Lower lobe of right lung (tissue), 2 donors: ENCODE results near the gene PRIM1. TPM values are rescaled to one million over a fixed set of nuclear protein-coding genes. Genes with fewer than 3 reads are reported as not detected.

Experiments used
- ATAC-seq, 2 donors: fragments of 200-7000 bp; cut with Tn5 transposase; one replicate each; pipeline ENCODE4 v1.9.1; 2020 to 2022; ENCODE audit warnings: mild to moderate bottlenecking in 2 of 2, moderate library complexity in 2 of 2
- DNase-seq: peaks from one replicate; pipeline ENCODE4 v3.0.0-alpha.2; 2020
- H3K27ac ChIP-seq: fragments of 200-600 bp; one replicate; pipeline ENCODE4 v1.8.0; 2022
- H3K27me3 ChIP-seq: fragments of 200-600 bp; one replicate; pipeline ENCODE4 v1.8.0; 2022; ENCODE audit warnings: low read depth
- H3K36me3 ChIP-seq: fragments of 200-600 bp; one replicate; pipeline ENCODE4 v1.8.0; 2022; ENCODE audit warnings: mild to moderate bottlenecking
- H3K4me1 ChIP-seq: fragments of 200-600 bp; one replicate; pipeline ENCODE4 v1.8.0; 2022
- H3K4me3 ChIP-seq: fragments of 200-600 bp; one replicate; pipeline ENCODE4 v1.8.0; 2022; ENCODE audit warnings: mild to moderate bottlenecking
- H3K9me3 ChIP-seq: fragments of 200-600 bp; one replicate; pipeline ENCODE4 v1.8.0; 2022
- intact Hi-C: fragments of 100-400 bp; cut with DNase I; formaldehyde crosslinking; loops from one replicate; pipeline ENCODE4 v1.11.0; 2022
- total RNA-seq: library from RNA; stranded (reverse); fragmentation: NEBNext Ultra II Directional; extraction: Animal tissue kit (Norgen Biotek cat#: 25700); gene quantifications from one replicate; pipeline ENCODE4 v1.2.1, GENCODE V29; 2021
- TF ChIP-seq, protein P1 (sequence below): fragments of 200-600 bp; IDR thresholded peaks from one replicate; pipeline ENCODE4 v1.8.0; 2022; ENCODE audit warnings: antibody characterized with exemption, mild to moderate bottlenecking
- donor health status: DM: no; HTN: yes; CAD: no; lungs with severe emphysema.

Gene PRIM1
- total RNA-seq, 1 donor from 2014 or later, result 7.7 TPM

DNA sequence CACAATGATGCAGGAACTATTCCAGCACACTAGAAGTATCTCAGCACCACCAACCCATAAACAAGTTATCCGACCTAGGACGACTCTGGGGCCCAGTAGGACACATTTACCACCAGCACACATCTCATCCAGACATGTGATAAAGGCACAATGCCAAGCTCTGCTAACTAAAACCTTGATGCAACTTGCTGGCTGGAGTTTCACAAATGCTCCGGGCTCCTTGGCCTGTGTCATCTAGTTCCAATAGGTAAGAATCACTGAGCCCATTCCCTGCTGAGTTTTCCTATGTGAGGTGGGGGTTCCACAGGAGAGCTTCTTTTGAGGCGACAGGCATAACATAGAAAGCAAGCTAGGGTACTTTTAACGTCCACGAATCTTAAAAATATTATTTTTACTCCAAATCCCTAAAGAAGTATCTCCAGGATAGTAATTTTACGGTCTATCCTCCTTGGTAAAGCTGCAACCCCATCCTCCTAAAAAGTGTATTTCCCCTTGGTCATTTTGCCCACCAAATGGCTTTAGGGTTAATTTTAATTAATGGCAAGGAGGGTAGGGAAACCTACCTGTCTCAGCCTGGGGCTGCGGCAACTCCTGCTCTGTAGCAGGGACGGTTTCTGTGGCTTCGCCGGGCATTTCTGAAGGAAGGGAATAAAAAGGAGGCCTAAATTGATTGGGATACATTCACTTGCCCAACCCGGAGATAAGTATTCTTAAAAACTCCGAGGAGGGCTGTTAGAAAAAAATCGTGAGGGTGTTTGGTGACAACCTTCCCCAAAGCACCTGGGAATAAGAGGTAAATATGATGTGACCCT is 28.0 kb downstream of the PRIM1 start:
- Histone ChIP-seq H3K27me3 (no peaks in the 10 kb centered on the region), H3K4me3 (peak overlapping the region; percentile 87), H3K4me1 (peaks cover 57% of the 10 kb centered on the region), H3K9me3 (no peaks in the 10 kb centered on the region), H3K27ac (peak overlapping the region; percentile 92), H3K36me3 (peaks cover 34% of the 10 kb centered on the region)
- intact Hi-C loops, result no loop called here
- DNase-seq (no peak), ATAC-seq (peak in 1 of 2 donors; percentile 8)
- TF ChIP-seq, protein P1, sequence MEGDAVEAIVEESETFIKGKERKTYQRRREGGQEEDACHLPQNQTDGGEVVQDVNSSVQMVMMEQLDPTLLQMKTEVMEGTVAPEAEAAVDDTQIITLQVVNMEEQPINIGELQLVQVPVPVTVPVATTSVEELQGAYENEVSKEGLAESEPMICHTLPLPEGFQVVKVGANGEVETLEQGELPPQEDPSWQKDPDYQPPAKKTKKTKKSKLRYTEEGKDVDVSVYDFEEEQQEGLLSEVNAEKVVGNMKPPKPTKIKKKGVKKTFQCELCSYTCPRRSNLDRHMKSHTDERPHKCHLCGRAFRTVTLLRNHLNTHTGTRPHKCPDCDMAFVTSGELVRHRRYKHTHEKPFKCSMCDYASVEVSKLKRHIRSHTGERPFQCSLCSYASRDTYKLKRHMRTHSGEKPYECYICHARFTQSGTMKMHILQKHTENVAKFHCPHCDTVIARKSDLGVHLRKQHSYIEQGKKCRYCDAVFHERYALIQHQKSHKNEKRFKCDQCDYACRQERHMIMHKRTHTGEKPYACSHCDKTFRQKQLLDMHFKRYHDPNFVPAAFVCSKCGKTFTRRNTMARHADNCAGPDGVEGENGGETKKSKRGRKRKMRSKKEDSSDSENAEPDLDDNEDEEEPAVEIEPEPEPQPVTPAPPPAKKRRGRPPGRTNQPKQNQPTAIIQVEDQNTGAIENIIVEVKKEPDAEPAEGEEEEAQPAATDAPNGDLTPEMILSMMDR, result no peak

DNA sequence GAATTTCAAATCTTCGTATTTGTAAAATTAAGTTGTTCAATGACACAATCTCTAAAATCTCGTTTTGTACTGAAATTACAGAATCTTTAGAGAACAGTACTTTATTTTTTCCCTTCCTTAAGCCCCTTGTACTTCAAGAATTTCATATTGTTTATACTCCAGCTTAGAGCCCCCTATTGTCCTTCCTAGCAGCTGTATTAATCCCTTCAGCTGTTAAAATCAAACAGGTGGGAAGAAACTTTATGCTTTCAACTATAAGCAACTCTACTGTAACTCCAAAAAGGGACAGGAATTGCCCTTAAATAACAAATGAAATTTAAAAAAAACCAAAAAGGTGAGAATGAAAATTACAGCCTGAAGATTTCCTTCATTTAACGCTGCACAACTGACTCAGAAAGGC is 28.8 kb downstream of the PRIM1 start:
- ATAC-seq, result no peak
- Histone ChIP-seq H3K4me1 (peaks cover 60% of the 10 kb centered on the region), H3K27ac (no peak overlapping the region), H3K4me3 (peak overlapping the region; percentile 87), H3K27me3 (no peaks in the 10 kb centered on the region), H3K36me3 (peaks cover 34% of the 10 kb centered on the region), H3K9me3 (no peaks in the 10 kb centered on the region)
- TF ChIP-seq, protein P1, result no peak
- DNase-seq, result no peak
- intact Hi-C loops, result no loop called here

DNA sequence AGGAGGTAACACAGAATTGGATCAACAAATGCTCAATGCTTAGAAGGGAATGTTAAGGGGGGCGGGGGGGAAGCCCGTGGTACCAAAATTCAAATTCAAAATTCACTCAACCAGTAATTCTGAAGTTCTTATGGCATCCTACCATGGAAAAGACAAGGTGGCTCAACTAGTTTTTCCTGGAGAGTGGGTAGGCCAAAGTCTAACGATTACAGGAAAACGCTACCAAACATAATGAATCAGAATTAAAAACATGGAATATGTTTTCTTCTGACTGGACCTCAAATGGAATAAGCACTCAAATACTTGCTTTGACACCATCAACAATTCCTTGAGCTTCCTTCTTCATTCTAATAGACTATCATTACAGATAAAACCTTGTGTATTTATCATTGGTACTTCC is 29.3 kb downstream of the PRIM1 start:
- H3K27me3 ChIP-seq, result no peaks in the 10 kb centered on the region
- intact Hi-C loops, result no loop called here
- DNase-seq (no peak), ATAC-seq (no peak)
- H3K36me3 ChIP-seq, result peaks cover 34% of the 10 kb centered on the region
- peak overlapping the region; percentile 87 for H3K4me3 ChIP-seq
- H3K27ac ChIP-seq, result no peak overlapping the region
- H3K4me1 ChIP-seq, result peaks cover 60% of the 10 kb centered on the region
- H3K9me3 ChIP-seq, result no peaks in the 10 kb centered on the region
- TF ChIP-seq, protein P1, result no peak

DNA sequence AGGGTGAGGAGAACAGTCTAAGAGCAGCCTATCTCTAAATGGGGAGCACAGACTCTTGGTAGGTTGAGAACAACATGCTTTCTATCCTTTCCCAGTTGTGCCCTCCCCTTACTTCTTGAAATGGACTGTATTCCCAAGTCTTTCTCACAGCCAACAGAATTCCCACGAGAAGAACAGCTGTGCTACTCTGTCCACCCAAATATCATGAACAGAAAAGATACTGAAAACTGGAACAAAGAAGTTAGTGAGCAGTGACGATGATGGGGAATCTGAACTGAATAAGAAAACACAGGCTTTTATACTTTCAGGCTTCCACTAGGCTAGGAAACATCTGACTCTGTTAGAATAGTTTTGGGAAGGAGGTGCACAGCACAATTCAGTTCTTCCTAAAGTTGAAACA is 30.4 kb downstream of the PRIM1 start:
- no peak for DNase-seq
- intact Hi-C loops, result no loop called here

DNA sequence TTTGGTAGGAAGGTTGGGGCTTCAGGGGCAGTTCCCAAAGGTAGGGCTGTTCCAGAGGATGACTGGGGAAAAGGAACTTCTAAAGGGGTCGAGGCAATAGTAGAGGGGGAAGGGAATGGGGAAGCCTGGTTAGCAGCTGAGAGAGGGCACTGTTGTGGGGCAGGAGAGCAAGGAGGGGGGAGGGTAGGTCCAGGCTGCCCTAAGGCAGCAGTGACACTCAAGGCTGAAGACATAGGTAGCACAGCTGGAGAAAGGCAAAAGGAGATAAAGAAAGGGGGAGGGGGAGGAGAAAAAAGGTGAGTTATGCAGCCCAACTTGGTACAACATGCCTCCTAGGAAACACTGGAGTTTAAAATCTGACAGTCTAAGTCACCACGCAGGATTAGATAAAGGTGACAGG is 30.9 kb downstream of the PRIM1 start:
- Histone ChIP-seq H3K4me3 (peak overlapping the region; percentile 87), H3K27ac (no peak overlapping the region), H3K27me3 (no peaks in the 10 kb centered on the region), H3K36me3 (peaks cover 38% of the 10 kb centered on the region), H3K9me3 (no peaks in the 10 kb centered on the region), H3K4me1 (peaks cover 60% of the 10 kb centered on the region)
- intact Hi-C loops, result no loop called here
- ATAC-seq, result no peak
- TF ChIP-seq, protein P1, result no peak
- no peak for DNase-seq

More for the DNA sequence above, 30.4 kb downstream of the PRIM1 start:
- Histone ChIP-seq H3K9me3 (no peaks in the 10 kb centered on the region), H3K4me1 (peaks cover 60% of the 10 kb centered on the region), H3K27me3 (no peaks in the 10 kb centered on the region), H3K27ac (no peak overlapping the region), H3K4me3 (peak overlapping the region; percentile 87), H3K36me3 (peaks cover 34% of the 10 kb centered on the region)
- TF ChIP-seq, protein P1, result no peak
- ATAC-seq, result no peak
